AG09309 (cell line): ENCODE measurements around the gene NUDT6.

ENCODE experiments used
- DNase-seq: peaks from one replicate; pipeline ENCODE4 v3.0.0-alpha.2; 2010; ENCODE audit warnings: low read depth
- H3K4me3 ChIP-seq: 2 replicates; pipeline ENCODE4 v1.5.1; 2011; ENCODE audit warnings: mild to moderate bottlenecking, low read depth, low read length, moderate library complexity; ENCODE audit not compliant: control insufficient read depth
- CTCF ChIP-seq: IDR thresholded peaks from 2 replicates; pipeline ENCODE4 v1.5.1; 2011; ENCODE audit warnings: mild to moderate bottlenecking, low read depth, low read length, inconsistent platforms; ENCODE audit not compliant: insufficient read depth, control insufficient read depth; ENCODE audit errors: missing control alignments

The NUDT6 gene

DNA sequence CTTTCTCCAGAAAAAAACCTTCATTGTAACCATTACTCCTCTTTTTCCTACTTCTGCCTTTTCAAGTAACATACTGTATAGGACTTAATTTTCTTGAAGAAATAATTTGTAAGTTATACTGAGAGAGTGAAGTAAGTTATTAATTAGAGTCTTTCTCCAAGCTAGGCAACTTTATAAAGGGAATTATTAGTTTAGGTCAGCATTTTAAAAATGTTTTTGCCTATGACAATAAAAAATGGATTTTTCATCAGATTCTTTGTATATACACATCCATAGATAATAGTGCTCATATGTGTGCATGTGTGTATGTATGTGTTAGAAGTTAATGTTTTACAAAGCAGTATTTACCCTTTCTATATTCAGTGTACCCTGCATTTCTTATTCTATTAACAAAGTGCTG, 10.4 kb upstream of the NUDT6 start:
- DNase-seq = no peak
- TF ChIP-seq CTCF = no peak
- no peak overlapping the region for H3K4me3 ChIP-seq

DNA sequence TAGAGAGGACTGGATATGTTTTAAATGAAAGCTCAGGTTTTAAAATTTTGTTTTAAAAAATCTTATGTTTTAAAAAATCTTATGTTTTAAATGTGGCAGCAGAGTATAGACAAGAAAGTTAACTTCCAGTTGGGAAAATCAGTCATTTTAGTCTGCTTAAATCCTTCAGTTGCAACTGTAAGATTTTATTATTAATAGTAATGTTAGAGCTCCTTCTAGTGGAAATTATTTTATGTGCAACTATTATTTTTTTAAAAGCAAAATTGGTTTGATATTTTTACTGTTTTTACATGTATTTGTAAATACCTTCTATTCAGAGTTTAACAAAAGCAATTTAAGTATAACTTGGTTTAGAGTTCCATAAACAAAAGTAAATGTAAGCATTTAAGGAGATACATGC, 8.5 kb upstream of the NUDT6 start:
- DNase-seq = no peak
- H3K4me3 ChIP-seq = no peak overlapping the region
- TF ChIP-seq CTCF = peak; percentile 21

- no peak for TF ChIP-seq CTCF
- no peak overlapping the region for H3K4me3 ChIP-seq
- no peak for DNase-seq
Measured at GRCh38 chr4:122928930-122929329, 6.5 kb upstream of the NUDT6 start.

GRCh38 chr4:122922877-122923511, 597 bp upstream of the NUDT6 start:
- no peak for DNase-seq
- H3K4me3 ChIP-seq = peak overlapping the region; percentile 77
- TF ChIP-seq CTCF = no peak

GRCh38 chr4:122921300-122921699, 1.1 kb downstream of the NUDT6 start:
- peak overlapping the region; percentile 77 for H3K4me3 ChIP-seq
- DNase-seq = no peak
- no peak for TF ChIP-seq CTCF

- TF ChIP-seq CTCF = no peak
- no peak for DNase-seq
- H3K4me3 ChIP-seq = no peak overlapping the region
Measured at GRCh38 chr4:122920473-122920872, 1.9 kb downstream of the NUDT6 start.

- DNase-seq = no peak
- TF ChIP-seq CTCF = no peak
- no peak overlapping the region for H3K4me3 ChIP-seq
Measured at GRCh38 chr4:122917731-122918130, 4.7 kb downstream of the NUDT6 start.
